GM12878 (cell line): ENCODE data around the gene DVL2. TPM values are rescaled to one million over a fixed set of nuclear protein-coding genes. Genes with fewer than 3 reads are reported as not detected.

ENCODE experiments used
- ATAC-seq: fragments of 200-7000 bp; cut with Tn5 transposase; 3 replicates; pipeline ENCODE4 v1.9.1; 2020; ENCODE audit warnings: mild to moderate bottlenecking, moderate library complexity
- BruUV-seq: library from RNA; stranded (reverse); fragments of 400-500 nt; replicated peaks from 2 replicates; lab custom pipeline; 2021; lab: Mats Ljungman, UMichigan
- CTCF ChIA-PET: fragments of 300-600 bp; sonication (Branson Sonifier 250); formaldehyde crosslinking; extraction: SDS; loops from one replicate; lab custom pipeline; 2021; ENCODE audit warnings: inconsistent platforms; lab: Yijun Ruan, JAX
- POLR2A ChIA-PET: fragments of 350-600 bp; formaldehyde crosslinking; extraction: SDS; loops from one replicate; lab custom pipeline; 2021; ENCODE audit warnings: inconsistent platforms; lab: Charles Lee
- RAD21 ChIA-PET: fragments of 300-600 bp; sonication (Branson Sonifier 250); formaldehyde crosslinking; loops from one replicate; lab custom pipeline; 2023; ENCODE audit warnings: antibody characterized with exemption; ENCODE audit not compliant: unreplicated experiment; lab: Charles Lee
- SMC1A ChIA-PET: fragments of 300-600 bp; sonication (Branson Sonifier 250); formaldehyde crosslinking; loops from one replicate; lab custom pipeline; 2023; ENCODE audit not compliant: unreplicated experiment, uncharacterized antibody; lab: Charles Lee
- DNase-seq: peaks from one replicate; pipeline ENCODE4 v3.0.0-alpha.2; 2011; ENCODE audit warnings: low read depth, low spot score
- FAIRE-seq: peaks from 3 replicates; lab custom pipeline; 2011; peaks lifted over from hg19 to GRCh38; lab: Jason Lieb, UNC
- H2AFZ ChIP-seq: 2 replicates; pipeline ENCODE4 v1.6.0; 2011; ENCODE audit warnings: low read depth, low read length, control low read depth; ENCODE audit not compliant: control insufficient read depth
- H3K27ac ChIP-seq: 2 replicates; pipeline ENCODE4 v1.5.1; 2011; ENCODE audit warnings: control low read depth; ENCODE audit not compliant: control insufficient read depth, insufficient read depth
- H3K27me3 ChIP-seq, 2 experiments: replicated peaks in 1 of 2; 2 replicates each; pipeline versions ENCODE4 v1.6.0 to v1.6.1; 2011; ENCODE audit warnings: low read length in 1 of 2; ENCODE audit not compliant: control insufficient read depth in 2 of 2, insufficient read depth in 2 of 2
- H3K36me3 ChIP-seq, 2 experiments: 2 replicates each; pipeline ENCODE4 v1.5.1; 2011; ENCODE audit warnings: low read length in 1 of 2; ENCODE audit not compliant: control insufficient read depth in 2 of 2, insufficient read depth in 2 of 2
- H3K4me1 ChIP-seq: 2 replicates; pipeline ENCODE4 v1.6.1; 2011; ENCODE audit warnings: mild to moderate bottlenecking, low read length, moderate library complexity, mixed read lengths; ENCODE audit not compliant: control insufficient read depth, insufficient read depth
- H3K4me2 ChIP-seq: 2 replicates; pipeline ENCODE4 v1.6.0; 2011; ENCODE audit warnings: control low read depth; ENCODE audit not compliant: control insufficient read depth, insufficient read depth
- H3K4me3 ChIP-seq: fragments of 200-600 bp; sonication (generic); 2 replicates; pipeline ENCODE4 v1.5.1; 2016
- H3K79me2 ChIP-seq: 2 replicates; pipeline ENCODE4 v1.6.0; 2011; ENCODE audit warnings: low read length; ENCODE audit not compliant: control insufficient read depth, insufficient read depth
- H3K9ac ChIP-seq: 2 replicates; pipeline ENCODE4 v1.8.0; 2011; ENCODE audit warnings: low read length, control low read depth, mixed read lengths; ENCODE audit not compliant: control insufficient read depth, insufficient read depth
- H3K9me3 ChIP-seq: replicated peaks from 3 replicates; pipeline ENCODE4 v1.5.1; 2011; ENCODE audit warnings: mild to moderate bottlenecking, low read length; ENCODE audit not compliant: control insufficient read depth, insufficient read depth
- H4K20me1 ChIP-seq: 2 replicates; pipeline ENCODE4 v1.6.0; 2011; ENCODE audit not compliant: control insufficient read depth, insufficient read depth
- CREM ChIP-seq: IDR thresholded peaks from 2 replicates; pipeline ENCODE4 v1.6.1; 2014; ENCODE audit warnings: antibody characterized with exemption, low read depth
- E2F8 ChIP-seq: fragments of 450-650 bp; IDR thresholded peaks from 2 replicates; pipeline ENCODE4 v1.6.1; 2018; ENCODE audit warnings: mild to moderate bottlenecking, low read depth, moderate library complexity; ENCODE audit not compliant: partially characterized antibody
- ETV6 ChIP-seq, 2 experiments: fragments of 450-650 bp in 1 of 2; IDR thresholded peaks in 1 of 2; conservative IDR thresholded peaks in 1 of 2; 2 replicates each; pipeline ENCODE4 v1.6.1; 2014; ENCODE audit warnings: antibody characterized with exemption in 1 of 2, borderline replicate concordance in 1 of 2, low read depth in 1 of 2, mild to moderate bottlenecking in 1 of 2, moderate library complexity in 1 of 2
- HCFC1 ChIP-seq: fragments of 150-350 bp; IDR thresholded peaks from 2 replicates; pipeline ENCODE4 v1.6.1; 2014; ENCODE audit warnings: low read length
- HDAC6 ChIP-seq: fragments of 200-600 bp; sonication (generic); IDR thresholded peaks from one replicate; pipeline ENCODE4 v1.8.0; 2017; ENCODE audit warnings: antibody characterized with exemption; ENCODE audit not compliant: unreplicated experiment
- LARP7 ChIP-seq: fragments of 450-650 bp; IDR thresholded peaks from 2 replicates; pipeline ENCODE4 v1.6.1; 2017; ENCODE audit warnings: mild to moderate bottlenecking
- MEF2B ChIP-seq: fragments of 450-650 bp; IDR thresholded peaks from 2 replicates; pipeline ENCODE4 v1.6.1; 2018; ENCODE audit warnings: mild to moderate bottlenecking, moderate library complexity; ENCODE audit not compliant: partially characterized antibody, poor library complexity, severe bottlenecking
- NFXL1 ChIP-seq: fragments of 450-650 bp; IDR thresholded peaks from 2 replicates; pipeline ENCODE4 v1.6.1; 2017; ENCODE audit warnings: antibody characterized with exemption, mild to moderate bottlenecking, borderline replicate concordance
- PAX5 ChIP-seq: IDR thresholded peaks from 2 replicates; pipeline ENCODE4 v1.6.1; 2011; ENCODE audit warnings: low read depth, low read length, borderline replicate concordance
- SIX5 ChIP-seq: IDR thresholded peaks from 2 replicates; pipeline ENCODE4 v1.6.1; 2011; ENCODE audit warnings: mild to moderate bottlenecking, low read depth, low read length, moderate library complexity; ENCODE audit not compliant: severe bottlenecking
- SREBF2 ChIP-seq: IDR thresholded peaks from 2 replicates; pipeline ENCODE4 v1.6.1; 2012; ENCODE audit warnings: mild to moderate bottlenecking, low read length
- TCF12 ChIP-seq: IDR thresholded peaks from 2 replicates; pipeline ENCODE4 v1.6.1; 2011; ENCODE audit warnings: low read depth, mild to moderate bottlenecking, low read length
- YBX1 ChIP-seq: fragments of 450-650 bp; IDR thresholded peaks from 2 replicates; pipeline ENCODE4 v1.6.1; 2016; ENCODE audit warnings: antibody characterized with exemption
- YY1 ChIP-seq: IDR thresholded peaks from 2 replicates; pipeline ENCODE4 v1.6.1; 2011; ENCODE audit warnings: low read depth, mild to moderate bottlenecking, low read length
- ZBED1 ChIP-seq: IDR thresholded peaks from 2 replicates; pipeline ENCODE4 v1.6.1; 2016; ENCODE audit warnings: borderline replicate concordance
- ZBTB40 ChIP-seq: fragments of 450-650 bp; IDR thresholded peaks from 2 replicates; pipeline ENCODE4 v1.6.1; 2016; ENCODE audit warnings: mild to moderate bottlenecking, moderate library complexity, borderline replicate concordance
- ZNF217 ChIP-seq: fragments of 450-650 bp; IDR thresholded peaks from 2 replicates; pipeline ENCODE4 v1.6.1; 2017; ENCODE audit warnings: antibody characterized with exemption, mild to moderate bottlenecking
- ZZZ3 ChIP-seq: IDR thresholded peaks from 2 replicates; pipeline ENCODE4 v1.6.1; 2011; ENCODE audit warnings: low read depth; ENCODE audit not compliant: control insufficient read depth, insufficient read length
- WGBS: methylation state at CpG from one replicate; pipeline ENCODE4 v1.1.6; 2016; ENCODE audit warnings: low lambda C conversion rate; ENCODE audit not compliant: insufficient replicate concordance, insufficient coverage; ENCODE audit errors: missing lambda C conversion rate; 5-methylcytosine and 5-hydroxymethylcytosine counted together
- in situ Hi-C: fragments of 300-500 bp; cut with MboI; formaldehyde crosslinking; loops from 9 replicates; pipeline ENCODE4 v1.14.3; 2018; ENCODE audit warnings: mixed read lengths
- intact Hi-C: fragments of 100-400 bp; cut with micrococcal nuclease; formaldehyde crosslinking; loops from one replicate; pipeline ENCODE4 v1.14.2; 2022; ENCODE audit not compliant: unreplicated experiment
- polyA plus RNA-seq, 11 experiments: library from polyadenylated mRNA; depleted of rRNA in 4 of 11; unstranded in 6 of 11; stranded (reverse) in 5 of 11; fragments of >200 nt; fragmentation: Nextera tagmentation in 4 of 11; fragmentation: Illumina TruSeq in 1 of 11; extraction: Ambion mirVana in 4 of 11; extraction: Trizol in 1 of 11; gene quantifications; 1 replicate in 1 of 11; 2 replicates in 10 of 11; pipeline versions ENCODE4 v1.2.1 to v1.2.3, GENCODE V29; 2011 to 2016; ENCODE audit warnings: inconsistent platforms in 2 of 11, missing spikeins in 2 of 11, low read depth in 1 of 11
- total RNA-seq, 4 experiments: library from RNA; depleted of rRNA in 3 of 4; stranded (reverse); fragments of >200 nt in 3 of 4; fragmentation: Illumina TruSeq in 1 of 4; extraction: Trizol in 1 of 4; gene quantifications; 2 replicates each; pipeline versions ENCODE4 v1.2.1 to v1.2.3, GENCODE V29; 2013 to 2021

The DVL2 gene
- total and polyA plus RNA-seq, 10 of the 15 experiments (the other 5 are each of a cell fraction or from before 2014, with no cell fraction given) = 0.97 to 44.8 (median 23.2) TPM

- Histone ChIP-seq H2AFZ (no peak overlapping the region), H3K27ac (no peak overlapping the region), H3K79me2 (no peaks in the 10 kb centered on the region), H3K27me3 (no peaks in the 10 kb centered on the region), H3K4me2 (no peak overlapping the region), H3K9ac (no peak overlapping the region), H3K36me3 (no peaks in the 10 kb centered on the region), H3K4me3 (no peak overlapping the region), H4K20me1 (no peaks in the 10 kb centered on the region), H3K9me3 (no peaks in the 10 kb centered on the region), H3K4me1 (no peaks in the 10 kb centered on the region)
- ChIA-PET SMC1A (no interaction called here), CTCF (interaction anchor here (1.0 kb wide), 1 partner anchor 59 kb away, joined by 4 read pairs; no protein-coding TSS in a partner anchor), POLR2A (interaction anchor here (0.6 kb wide), 2 partner anchors 8 to 29 kb away, joined by 4 read pairs; no protein-coding TSS in a partner anchor), RAD21 (no interaction called here)
- in situ Hi-C loops (no loop called here), intact Hi-C loops (no loop called here)
- 29% methylated on average over 15 of the region's 26 CpGs for WGBS
- peak; percentile 91 for ATAC-seq
- no peak for FAIRE-seq
- DNase-seq = no peak
- BruUV-seq = no TSS peak
- TF ChIP-seq MEF2B (no peak), E2F8 (no peak), PAX5 (no peak), ZBTB40 (no peak), LARP7 (no peak), HCFC1 (peak; percentile 95), YBX1 (no peak), TCF12 (0 out of 2 replicates have a peak, but pooled peaks have one; percentile 13), HDAC6 (no peak), SREBF2 (no peak), ZNF217 (no peak), CREM (peak; percentile 92), ZBED1 (no peak), NFXL1 (no peak), SIX5 (peak; percentile 99), YY1 (peak; percentile 79), ETV6 (conservative IDR thresholded peaks at IDR 0.05 in 1 of 2, IDR thresholded peaks at IDR 0.05 in 1 of 2; ENCODE audit: borderline replicate concordance in 1 of 2, low read depth in 1 of 2) (no peak), ZZZ3 (no peak)
Observed at GRCh38 chr17:7191571-7192270, 42.6 kb downstream of the DVL2 start.
